ENCODE data around the gene SLC6A3. TPM values are rescaled to one million over a fixed set of nuclear protein-coding genes. Genes with fewer than 3 reads are reported as not detected.
"Not testable (repeated sequence)": the region's sequence is repeated elsewhere in the genome, so short reads cannot be mapped to it uniquely, and the experiment has no call there.

The SLC6A3 gene
- total RNA-seq, 2 donors from 2014 or later, result 0.16 TPM; not detected in 1

DNA sequence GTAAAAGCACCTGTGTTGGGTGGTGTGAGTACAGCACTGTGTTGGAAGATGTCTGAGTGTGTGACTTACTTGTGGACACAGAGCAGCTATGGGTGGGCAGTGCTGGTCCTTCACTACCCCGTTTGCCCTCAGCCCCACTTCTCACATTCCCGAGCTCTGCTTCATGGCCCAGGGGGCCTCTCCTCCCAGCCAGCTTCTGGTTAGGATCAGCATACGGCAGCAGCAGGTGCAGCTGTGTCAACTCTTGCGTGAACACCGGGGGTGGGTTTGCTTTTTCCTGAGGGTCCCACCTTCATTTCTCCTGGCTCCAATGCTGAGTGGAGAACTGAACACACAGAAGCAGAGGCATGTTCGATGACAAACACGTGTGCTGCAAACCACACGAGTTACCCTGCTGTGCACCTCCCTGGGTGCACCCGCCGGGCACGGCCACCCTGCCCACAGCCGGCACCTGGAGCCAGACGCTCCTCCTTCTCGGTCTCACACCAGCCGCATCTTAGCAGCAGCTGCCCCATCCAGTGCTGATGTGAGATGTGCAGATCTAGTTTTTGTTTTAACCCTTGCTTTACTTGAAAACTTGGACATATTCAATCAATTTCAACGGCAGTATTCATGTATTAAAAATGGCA is 14.9 kb upstream of the SLC6A3 start:
- no peak overlapping the region for H3K27ac ChIP-seq
- TF ChIP-seq, protein P1, sequence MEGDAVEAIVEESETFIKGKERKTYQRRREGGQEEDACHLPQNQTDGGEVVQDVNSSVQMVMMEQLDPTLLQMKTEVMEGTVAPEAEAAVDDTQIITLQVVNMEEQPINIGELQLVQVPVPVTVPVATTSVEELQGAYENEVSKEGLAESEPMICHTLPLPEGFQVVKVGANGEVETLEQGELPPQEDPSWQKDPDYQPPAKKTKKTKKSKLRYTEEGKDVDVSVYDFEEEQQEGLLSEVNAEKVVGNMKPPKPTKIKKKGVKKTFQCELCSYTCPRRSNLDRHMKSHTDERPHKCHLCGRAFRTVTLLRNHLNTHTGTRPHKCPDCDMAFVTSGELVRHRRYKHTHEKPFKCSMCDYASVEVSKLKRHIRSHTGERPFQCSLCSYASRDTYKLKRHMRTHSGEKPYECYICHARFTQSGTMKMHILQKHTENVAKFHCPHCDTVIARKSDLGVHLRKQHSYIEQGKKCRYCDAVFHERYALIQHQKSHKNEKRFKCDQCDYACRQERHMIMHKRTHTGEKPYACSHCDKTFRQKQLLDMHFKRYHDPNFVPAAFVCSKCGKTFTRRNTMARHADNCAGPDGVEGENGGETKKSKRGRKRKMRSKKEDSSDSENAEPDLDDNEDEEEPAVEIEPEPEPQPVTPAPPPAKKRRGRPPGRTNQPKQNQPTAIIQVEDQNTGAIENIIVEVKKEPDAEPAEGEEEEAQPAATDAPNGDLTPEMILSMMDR (IDR thresholded peaks at IDR 0.05), result no peak
- no peak overlapping the region for H3K4me3 ChIP-seq
- no peaks in the 10 kb centered on the region for H3K4me1 ChIP-seq
- H3K27me3 ChIP-seq, result no peaks in the 10 kb centered on the region
- no peak for DNase-seq (ENCODE audit: low spot score)
- H3K9me3 ChIP-seq, result peaks cover 0 to 5% of the 10 kb centered on the region in 2 donors
- H3K36me3 ChIP-seq, result peaks cover 21% of the 10 kb centered on the region

DNA sequence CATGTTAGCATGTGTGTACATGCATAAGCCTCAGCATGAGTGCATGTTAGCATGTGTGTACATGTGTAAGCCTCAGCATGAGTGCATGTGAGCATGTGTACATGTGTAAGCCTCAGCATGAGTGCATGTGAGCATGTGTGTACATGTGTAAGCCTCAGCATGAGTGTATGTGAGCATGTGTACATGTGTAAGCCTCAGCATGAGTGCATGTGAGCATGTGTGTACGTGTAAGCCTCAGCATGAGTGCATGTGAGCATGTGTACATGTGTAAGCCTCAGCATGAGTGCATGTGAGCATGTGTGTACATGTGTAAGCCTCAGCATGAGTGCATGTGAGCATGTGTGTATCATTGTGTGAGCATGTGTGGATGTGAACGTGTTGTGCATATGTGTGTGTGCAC is 14.2 kb upstream of the SLC6A3 start:
- H3K4me3 ChIP-seq; H3K9me3 ChIP-seq; DNase-seq (ENCODE audit: low spot score); H3K4me1 ChIP-seq; H3K27me3 ChIP-seq; H3K27ac ChIP-seq: not testable (repeated sequence)
- peaks cover 21% of the 10 kb centered on the region for H3K36me3 ChIP-seq

DNA sequence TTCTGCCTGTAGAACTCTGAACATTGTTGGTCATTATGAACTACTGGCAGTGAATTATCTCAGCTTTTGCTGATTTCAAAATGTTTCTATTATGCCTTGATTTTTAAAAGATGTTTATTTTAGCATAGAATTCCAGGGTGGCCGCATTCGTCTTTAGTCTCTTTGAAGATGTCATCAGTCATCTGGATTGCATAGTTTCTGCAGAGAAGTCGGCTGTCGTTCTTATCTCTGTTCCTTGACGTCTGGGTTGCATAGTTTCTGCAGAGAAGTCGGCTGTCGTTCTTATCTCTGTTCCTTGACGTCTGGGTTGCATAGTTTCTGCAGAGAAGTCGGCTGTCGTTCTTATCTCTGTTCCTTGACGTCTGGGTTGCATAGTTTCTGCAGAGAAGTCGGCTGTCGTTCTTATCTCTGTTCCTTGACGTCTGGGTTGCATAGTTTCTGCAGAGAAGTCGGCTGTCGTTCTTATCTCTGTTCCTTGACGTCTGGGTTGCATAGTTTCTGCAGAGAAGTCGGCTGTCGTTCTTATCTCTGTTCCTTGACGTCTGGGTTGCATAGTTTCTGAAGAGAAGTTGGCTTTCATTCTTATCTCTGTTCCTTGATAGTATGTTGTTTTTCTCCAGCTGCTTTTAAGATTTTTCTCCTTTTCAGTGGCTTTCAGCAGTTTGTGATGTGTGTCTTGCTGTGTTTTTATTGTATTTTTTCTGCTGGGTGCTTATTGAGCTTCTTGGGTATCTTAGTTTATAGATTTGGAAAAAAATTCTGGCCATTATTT is 11.1 kb upstream of the SLC6A3 start:
- DNase-seq (ENCODE audit: low spot score); H3K4me3 ChIP-seq: not testable (repeated sequence)
- peaks cover 0 to 15% of the 10 kb centered on the region in 2 donors for H3K9me3 ChIP-seq

DNA sequence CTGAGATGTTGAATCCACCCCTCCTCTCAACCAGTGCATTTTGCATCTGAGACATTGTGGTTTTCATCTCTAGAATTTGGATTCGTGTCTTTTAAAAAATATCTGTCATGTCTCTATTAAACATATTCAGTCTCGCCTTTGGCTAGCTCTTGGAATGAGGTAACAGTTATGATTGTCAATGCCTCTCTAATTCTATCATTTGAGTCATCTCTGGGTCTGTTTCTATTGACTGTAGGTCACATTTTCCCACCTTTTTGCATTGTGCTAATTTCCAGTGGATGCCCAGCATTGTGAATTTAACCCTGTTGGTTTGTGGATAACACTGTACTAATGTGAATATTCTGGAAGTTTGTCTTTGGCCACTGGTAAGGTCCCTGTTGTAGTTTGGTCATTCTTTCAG is 8.4 kb upstream of the SLC6A3 start:
- Histone ChIP-seq H3K27me3 (peaks cover 0 to 3% of the 10 kb centered on the region in 2 donors), H3K9me3 (peaks cover 0 to 15% of the 10 kb centered on the region in 2 donors), H3K4me3 (no peak overlapping the region), H3K4me1 (no peaks in the 10 kb centered on the region), H3K27ac (no peak overlapping the region), H3K36me3 (no peaks in the 10 kb centered on the region)
- no peak for DNase-seq (ENCODE audit: low spot score)
- TF ChIP-seq, protein P1 (IDR thresholded peaks at IDR 0.05), result no peak

More for the DNA sequence above, 11.1 kb upstream of the SLC6A3 start:
- H3K4me1 ChIP-seq, H3K27ac ChIP-seq, H3K36me3 ChIP-seq, H3K27me3 ChIP-seq: not testable (repeated sequence)

DNA sequence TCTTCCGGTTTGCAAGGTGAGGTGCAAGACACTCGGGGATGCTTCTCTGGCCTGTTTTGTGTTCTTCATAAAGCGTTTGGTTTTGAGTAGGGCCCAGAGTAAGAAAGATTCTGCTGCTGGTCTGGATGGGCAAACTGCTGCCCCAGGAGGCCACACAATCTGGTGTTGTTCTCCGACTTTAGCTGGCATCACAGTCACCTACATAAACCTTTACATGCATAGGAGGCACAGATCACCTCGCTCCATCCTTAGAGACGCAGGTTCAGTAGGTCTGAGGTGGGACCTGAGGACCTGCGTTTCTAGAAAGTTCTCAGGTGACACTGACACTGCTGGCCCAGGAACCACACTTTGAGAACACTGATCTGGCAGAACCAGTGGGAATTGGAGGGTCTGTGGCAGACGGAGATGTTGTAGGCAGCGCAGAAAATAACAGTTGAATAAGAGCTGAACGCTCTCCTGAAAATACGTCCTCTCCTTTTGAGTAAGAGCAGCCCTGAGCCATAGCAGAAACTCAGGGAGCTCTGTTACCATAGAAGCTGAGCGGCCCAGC is 3.9 kb upstream of the SLC6A3 start:
- Histone ChIP-seq H3K36me3 (no peaks in the 10 kb centered on the region), H3K4me1 (peaks cover 0 to 20% of the 10 kb centered on the region in 2 donors), H3K27ac (no peak overlapping the region), H3K27me3 (peaks cover 19 to 23% of the 10 kb centered on the region in 2 donors), H3K4me3 (no peak overlapping the region), H3K9me3 (peaks cover 0 to 10% of the 10 kb centered on the region in 2 donors)
- DNase-seq (ENCODE audit: low spot score), result no peak
- TF ChIP-seq, protein P1 (IDR thresholded peaks at IDR 0.05), result no peak

DNA sequence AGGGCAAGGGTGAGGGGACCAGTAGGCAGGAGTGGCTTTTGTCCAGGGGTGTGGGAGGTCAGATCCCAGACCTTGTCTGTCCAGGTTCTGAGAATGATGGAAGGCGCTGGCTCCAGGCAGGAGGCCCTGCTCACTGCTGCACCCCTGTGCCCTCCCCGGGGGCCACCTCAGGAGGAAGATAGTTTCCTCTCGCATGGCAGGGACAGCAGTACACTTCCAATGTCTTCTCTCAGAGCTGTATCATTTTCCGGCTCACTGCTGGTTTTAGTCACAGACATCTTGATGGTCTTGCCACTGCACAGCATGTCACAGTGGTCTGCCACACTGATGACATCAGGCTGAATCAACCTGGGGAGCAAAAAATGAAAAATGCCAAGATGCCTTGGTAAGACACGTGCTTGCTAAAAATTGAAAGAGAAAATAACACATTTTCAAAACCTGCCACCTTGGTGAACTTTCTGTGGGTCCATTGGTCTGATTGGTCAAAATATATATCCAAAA is 3.3 kb upstream of the SLC6A3 start:
- Histone ChIP-seq H3K9me3 (peaks cover 0 to 5% of the 10 kb centered on the region in 2 donors), H3K4me1 (peaks cover 0 to 20% of the 10 kb centered on the region in 2 donors), H3K27ac (no peak overlapping the region), H3K36me3 (no peaks in the 10 kb centered on the region), H3K27me3 (peaks cover 19 to 23% of the 10 kb centered on the region in 2 donors), H3K4me3 (no peak overlapping the region)
- no peak for DNase-seq (ENCODE audit: low spot score)
- TF ChIP-seq, protein P1 (IDR thresholded peaks at IDR 0.05), result no peak

Measured in right atrium auricular region (tissue), 2 donors.